ENCODE data around the gene PER1. TPM values are rescaled to one million over a fixed set of nuclear protein-coding genes. Genes with fewer than 3 reads are reported as not detected.

The PER1 gene
- total RNA-seq, 2 donors from 2014 or later: 1,926 to 2,038 TPM

DNA sequence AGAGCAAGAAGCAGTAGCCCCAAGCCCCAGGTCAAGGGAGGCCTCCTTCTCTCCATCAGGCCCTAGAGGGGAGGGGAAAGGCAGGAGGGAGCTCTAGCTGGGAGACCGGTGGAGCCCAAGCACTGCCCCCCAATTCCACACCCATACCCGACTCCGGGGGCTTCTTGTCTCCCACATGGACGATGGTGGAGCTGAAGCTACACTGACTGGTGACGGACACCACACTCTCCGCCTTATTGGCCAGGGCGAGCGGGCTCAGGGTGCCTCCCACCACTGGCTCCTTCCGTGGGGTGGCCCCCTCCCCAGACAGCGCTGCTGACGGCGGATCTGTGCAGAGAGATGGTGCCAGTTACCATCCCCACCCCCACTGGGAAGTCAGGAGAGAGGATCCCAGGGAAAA lies 6.4 kb downstream of the PER1 start:
- Mint-ChIP-seq H3K4me3 (peak overlapping the region; percentile 78), H3K27ac (no peak overlapping the region), H3K4me1 (peaks cover 37% of the 10 kb centered on the region)

DNA sequence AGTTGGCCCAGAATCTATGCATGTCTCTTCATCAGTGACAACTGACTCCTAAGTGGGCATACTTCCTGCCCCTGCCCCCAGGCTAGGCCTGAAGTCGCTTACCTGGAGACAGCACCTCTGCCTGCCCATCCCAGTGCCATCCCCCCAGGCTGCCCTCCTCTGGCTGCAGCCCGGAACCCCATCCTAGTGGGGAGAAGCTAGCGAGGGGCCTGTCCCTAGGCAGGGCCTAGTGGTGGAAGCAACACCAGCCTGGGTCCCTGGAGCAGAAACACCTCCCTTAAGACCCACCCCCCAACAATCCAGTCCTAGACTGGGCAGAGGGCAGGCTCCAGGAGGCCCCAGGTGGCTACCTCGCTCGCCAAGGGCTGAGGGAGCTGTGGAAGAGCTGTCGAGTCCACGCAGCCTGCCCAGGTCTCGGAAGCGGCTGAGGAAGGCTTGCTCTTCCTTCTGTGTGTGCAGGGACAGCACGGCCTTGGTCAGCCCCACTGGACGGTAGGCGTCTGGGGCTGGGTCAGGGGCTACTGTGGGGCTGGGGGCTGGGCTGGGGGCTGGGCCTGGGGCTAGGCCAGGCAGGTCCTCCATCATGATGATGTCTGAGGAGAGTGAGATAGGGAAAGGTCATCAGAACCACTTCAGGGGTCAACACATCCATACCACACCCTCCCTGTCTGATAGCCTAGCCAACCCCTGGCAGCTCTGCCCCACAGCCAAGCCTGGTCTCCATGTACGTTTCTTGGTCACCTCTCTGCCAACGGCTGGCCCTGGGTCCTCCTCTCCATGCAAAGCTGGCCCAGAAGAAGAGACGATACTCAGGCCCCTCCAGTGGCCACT lies 7.6 kb downstream of the PER1 start:
- H3K36me3 Mint-ChIP-seq (ENCODE audit: low read depth): peaks cover 15% of the 10 kb centered on the region
- H3K4me3 Mint-ChIP-seq: peak overlapping the region; percentile 78
- no peaks in the 10 kb centered on the region for H3K9me3 ChIP-seq (ENCODE audit: control insufficient read depth, low read length, poor library complexity, severe bottlenecking)
- ATAC-seq (peak; percentile 2), DNase-seq (no peak)
- H3K27ac Mint-ChIP-seq: no peak overlapping the region
- H3K27me3 Mint-ChIP-seq: no peaks in the 10 kb centered on the region
- H3K4me1 Mint-ChIP-seq: peaks cover 33% of the 10 kb centered on the region

More for the DNA sequence above, 6.4 kb downstream of the PER1 start:
- ATAC-seq (no peak), DNase-seq (no peak)
- no peaks in the 10 kb centered on the region for H3K9me3 ChIP-seq (ENCODE audit: control insufficient read depth, low read length, poor library complexity, severe bottlenecking)
- Mint-ChIP-seq H3K27me3 (no peaks in the 10 kb centered on the region), H3K36me3 (ENCODE audit: low read depth) (peaks cover 15% of the 10 kb centered on the region)

DNA sequence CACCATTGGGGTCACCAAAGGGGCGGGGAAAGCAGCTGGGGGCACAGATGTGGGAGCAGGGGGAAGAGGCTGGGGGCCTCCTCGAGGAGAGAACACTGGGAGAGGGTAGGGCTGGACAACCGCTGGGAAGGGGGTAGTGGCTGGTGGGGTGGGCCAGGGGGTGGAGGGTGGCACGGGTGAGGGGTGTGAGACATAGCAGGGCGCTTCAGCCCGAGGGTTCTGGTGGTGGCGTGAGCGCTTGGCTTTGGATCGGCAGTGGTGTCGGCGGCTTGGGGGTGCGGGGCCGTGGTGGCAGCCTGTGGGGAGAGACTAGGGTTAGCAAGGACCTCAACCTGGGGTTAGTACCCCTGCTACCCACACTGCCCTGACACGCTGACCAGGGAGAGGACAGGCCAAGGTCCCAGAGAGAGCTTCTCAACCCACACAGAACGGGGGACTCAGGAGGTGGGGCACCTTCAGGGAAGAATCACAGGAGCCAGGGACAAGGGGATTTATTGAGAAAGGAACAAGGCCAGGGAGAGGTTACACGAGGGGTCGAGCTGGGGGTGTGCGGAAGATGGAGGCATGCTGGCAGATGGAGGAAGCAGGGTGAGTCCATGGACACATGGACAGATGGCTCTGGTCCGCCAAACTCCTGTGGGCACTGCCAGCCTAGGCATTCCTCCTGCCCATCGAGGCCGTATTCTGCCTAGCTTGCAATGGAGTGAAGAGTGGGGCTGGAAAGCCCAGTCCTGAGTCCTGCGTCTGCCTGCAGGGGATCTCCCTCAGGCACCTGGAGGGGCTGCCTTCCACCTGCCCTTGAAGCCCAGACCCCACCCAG lies 8.4 kb downstream of the PER1 start:
- H3K9me3 ChIP-seq (ENCODE audit: control insufficient read depth, low read length, poor library complexity, severe bottlenecking): no peaks in the 10 kb centered on the region
- Mint-ChIP-seq H3K4me1 (peaks cover 30% of the 10 kb centered on the region), H3K27ac (no peak overlapping the region), H3K36me3 (ENCODE audit: low read depth) (peaks cover 15% of the 10 kb centered on the region), H3K27me3 (no peaks in the 10 kb centered on the region), H3K4me3 (peak overlapping the region; percentile 74)
- DNase-seq (peak in 1 of 3 donors; percentile 17), ATAC-seq (peak; percentile 1)

DNA sequence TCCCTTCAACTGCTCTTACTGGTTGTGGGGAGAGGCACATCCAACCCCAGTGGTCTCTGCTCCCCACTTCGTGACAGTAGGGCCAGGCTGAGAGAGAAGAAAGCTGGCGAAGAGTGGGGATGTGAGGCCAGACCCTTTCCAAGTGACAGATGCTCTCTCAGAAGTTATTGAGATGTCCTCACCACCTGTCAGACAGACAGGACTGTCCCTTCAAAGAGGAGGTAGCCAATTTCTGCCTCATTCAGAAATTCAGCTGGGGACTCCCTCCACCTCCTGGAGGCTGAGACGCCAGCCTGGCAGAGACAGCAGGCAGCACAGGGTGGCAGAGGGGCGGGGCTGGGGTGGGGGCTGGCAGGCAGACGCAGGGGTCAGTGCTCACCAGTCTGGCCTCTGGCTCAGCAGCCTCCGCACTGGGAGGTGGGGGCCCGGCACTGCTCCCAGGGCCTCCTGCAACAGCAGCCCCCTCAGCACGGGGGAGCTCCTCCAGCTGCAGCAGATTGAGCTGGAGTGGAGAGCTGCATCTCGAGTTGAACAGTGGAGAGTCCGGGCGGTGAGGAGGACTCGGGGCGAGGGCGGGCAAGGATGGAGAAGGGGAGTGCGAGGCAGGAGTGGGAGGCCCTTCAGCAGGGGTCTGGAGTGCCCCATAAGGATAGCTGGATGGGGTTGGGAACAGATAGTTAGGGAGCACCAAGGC lies 9.2 kb downstream of the PER1 start:
- Mint-ChIP-seq H3K27me3 (no peaks in the 10 kb centered on the region), H3K27ac (no peak overlapping the region), H3K4me1 (peaks cover 24% of the 10 kb centered on the region), H3K36me3 (ENCODE audit: low read depth) (peaks cover 10% of the 10 kb centered on the region), H3K4me3 (peak overlapping the region; percentile 75)
- no peak for DNase-seq
- H3K9me3 ChIP-seq (ENCODE audit: control insufficient read depth, low read length, poor library complexity, severe bottlenecking): no peaks in the 10 kb centered on the region
- no peak for ATAC-seq

DNA sequence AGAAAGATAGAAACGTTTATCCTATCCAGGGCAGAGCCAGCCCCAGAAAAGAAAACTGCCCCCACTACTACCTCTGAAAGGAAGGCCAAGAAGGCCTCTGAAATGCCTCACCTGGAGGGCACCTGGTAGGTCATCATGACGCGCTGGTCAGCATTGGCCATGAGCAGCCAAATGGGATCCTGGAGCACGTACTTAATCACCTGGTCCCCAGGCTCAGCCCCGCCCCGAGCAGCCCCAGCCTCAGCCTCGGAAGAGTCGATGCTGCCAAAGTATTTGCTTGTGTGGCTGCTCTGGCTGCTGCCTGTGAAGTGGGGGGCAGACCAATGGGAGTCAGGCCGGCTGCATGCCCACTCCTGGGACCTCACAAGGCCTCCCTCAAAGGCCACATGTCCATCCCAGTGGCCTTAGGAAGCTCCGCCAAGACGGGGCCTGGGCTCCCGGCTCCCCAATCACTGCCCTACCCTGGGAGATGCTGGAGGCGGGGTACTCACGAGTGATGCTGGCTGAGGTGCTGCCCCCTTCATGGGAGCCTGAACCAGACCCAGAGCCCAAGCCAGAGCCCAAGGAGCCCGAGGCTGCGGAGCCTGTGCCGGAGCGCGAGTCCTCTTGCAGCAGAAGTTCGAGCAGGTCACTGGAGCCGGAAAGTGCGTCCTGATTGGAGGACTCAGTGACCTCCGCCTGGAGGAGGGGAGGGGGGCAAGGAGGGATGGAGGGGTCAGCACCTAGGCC lies 9.9 kb downstream of the PER1 start:
- H3K9me3 ChIP-seq (ENCODE audit: control insufficient read depth, low read length, poor library complexity, severe bottlenecking): no peaks in the 10 kb centered on the region
- Mint-ChIP-seq H3K4me1 (peaks cover 20% of the 10 kb centered on the region), H3K27ac (no peak overlapping the region), H3K36me3 (ENCODE audit: low read depth) (peaks cover 10% of the 10 kb centered on the region), H3K4me3 (peak overlapping the region; percentile 75), H3K27me3 (no peaks in the 10 kb centered on the region)
- DNase-seq: no peak
- ATAC-seq: no peak

DNA sequence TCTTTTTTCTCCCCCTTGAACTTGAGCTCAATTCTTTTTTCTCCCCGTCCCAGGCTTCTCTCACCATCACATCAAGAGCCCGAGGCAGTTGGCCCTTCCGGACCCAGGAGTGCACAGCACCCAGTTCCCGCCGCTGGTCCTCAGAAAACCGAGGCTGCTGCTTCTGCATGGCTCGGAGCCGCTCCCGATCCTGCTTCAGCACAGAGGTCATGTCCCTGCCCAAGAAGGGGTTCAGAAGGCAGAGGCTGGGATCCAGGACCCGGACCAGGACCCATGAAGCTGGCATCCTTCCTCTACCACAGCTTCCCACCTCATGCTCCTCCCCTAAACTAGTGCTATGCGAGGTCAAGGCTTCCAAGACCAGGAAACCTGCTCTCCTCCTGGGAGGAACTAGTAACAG lies 10.5 kb downstream of the PER1 start:
- H3K9me3 ChIP-seq (ENCODE audit: control insufficient read depth, low read length, poor library complexity, severe bottlenecking): no peaks in the 10 kb centered on the region
- Mint-ChIP-seq H3K27me3 (no peaks in the 10 kb centered on the region), H3K4me1 (peaks cover 14% of the 10 kb centered on the region), H3K36me3 (ENCODE audit: low read depth) (peaks cover 6% of the 10 kb centered on the region), H3K27ac (no peak overlapping the region), H3K4me3 (peak overlapping the region; percentile 75)
- no peak for ATAC-seq
- DNase-seq: no peak

DNA sequence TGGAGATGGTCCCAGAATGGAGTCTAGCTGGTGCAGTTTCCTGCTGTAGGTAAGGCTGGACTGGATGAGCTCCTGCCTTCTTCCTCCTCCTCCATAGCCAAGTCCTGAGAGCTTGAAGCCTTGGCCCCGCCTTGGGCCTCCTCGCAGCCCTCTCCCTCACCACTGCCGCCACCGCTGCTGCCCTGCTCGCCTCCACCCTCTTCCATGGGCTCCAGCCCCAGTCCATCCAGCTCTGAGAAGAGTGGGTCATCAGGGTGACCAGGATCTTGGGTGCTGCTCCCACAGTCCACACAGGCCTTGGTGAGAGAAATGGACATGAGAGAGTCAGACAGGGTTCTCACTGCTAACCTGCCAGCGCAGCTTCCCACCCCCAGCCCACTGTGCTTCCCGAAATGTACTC lies 11.2 kb downstream of the PER1 start:
- DNase-seq (no peak), ATAC-seq (no peak)
- H3K4me3 Mint-ChIP-seq: no peak overlapping the region
- H3K36me3 Mint-ChIP-seq (ENCODE audit: low read depth): peaks cover under 1% of the 10 kb centered on the region
- no peaks in the 10 kb centered on the region for H3K9me3 ChIP-seq (ENCODE audit: control insufficient read depth, low read length, poor library complexity, severe bottlenecking)
- H3K4me1 Mint-ChIP-seq: peaks cover 11% of the 10 kb centered on the region
- no peaks in the 10 kb centered on the region for H3K27me3 Mint-ChIP-seq
- H3K27ac Mint-ChIP-seq: no peak overlapping the region

DNA sequence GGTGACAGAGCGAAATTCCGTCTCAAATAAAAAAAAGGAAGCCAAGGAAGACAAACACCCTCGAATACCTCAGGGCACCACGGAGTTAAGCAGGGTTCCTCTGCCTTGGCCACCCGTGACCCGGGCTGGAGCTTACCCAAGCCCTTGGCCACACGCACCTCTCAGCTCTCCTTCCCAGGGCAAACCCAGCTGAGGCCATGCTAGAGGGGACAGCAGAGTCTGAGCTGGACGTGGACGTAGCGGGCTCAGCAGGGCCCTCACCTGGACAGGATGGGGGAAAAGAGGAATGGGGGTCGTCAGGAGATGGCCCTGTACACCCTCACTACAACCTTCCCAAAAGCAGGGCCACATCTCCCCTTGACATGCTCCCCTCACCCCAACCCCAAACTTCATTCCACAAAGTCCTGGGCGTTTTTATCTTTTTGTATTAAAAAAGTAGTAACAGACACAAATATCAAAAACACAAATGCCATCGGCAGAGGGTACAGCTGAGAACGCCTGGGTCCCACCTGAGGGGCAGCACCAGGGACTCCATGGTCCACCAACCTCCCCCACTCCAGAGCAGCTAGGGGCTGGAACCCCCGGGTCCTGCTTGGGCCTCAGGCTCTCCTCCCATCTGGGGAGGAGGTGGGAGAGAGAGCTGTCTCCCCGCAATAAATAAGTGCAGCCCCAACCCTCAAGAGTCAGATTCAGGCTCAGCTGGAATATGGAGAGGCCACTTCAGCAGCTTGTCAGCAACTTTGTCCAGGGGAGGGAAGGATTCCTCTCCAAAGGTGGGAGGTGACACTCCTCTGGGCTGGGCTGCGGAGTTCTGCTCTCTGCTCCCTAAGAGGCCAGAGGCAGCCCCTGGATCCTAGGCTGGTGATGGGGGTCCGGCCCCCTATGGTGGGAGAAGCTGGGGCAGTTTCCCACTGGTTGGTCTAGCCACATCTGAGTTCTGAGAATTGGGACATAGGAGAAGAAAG lies 11.9 kb downstream of the PER1 start:
- H3K36me3 Mint-ChIP-seq (ENCODE audit: low read depth): no peaks in the 10 kb centered on the region
- ATAC-seq: no peak
- H3K27ac Mint-ChIP-seq: no peak overlapping the region
- peak in 1 of 3 donors; percentile 12 for DNase-seq
- no peaks in the 10 kb centered on the region for H3K9me3 ChIP-seq (ENCODE audit: control insufficient read depth, low read length, poor library complexity, severe bottlenecking)
- H3K4me3 Mint-ChIP-seq: no peak overlapping the region
- peaks cover 11% of the 10 kb centered on the region for H3K4me1 Mint-ChIP-seq
- no peaks in the 10 kb centered on the region for H3K27me3 Mint-ChIP-seq

DNA sequence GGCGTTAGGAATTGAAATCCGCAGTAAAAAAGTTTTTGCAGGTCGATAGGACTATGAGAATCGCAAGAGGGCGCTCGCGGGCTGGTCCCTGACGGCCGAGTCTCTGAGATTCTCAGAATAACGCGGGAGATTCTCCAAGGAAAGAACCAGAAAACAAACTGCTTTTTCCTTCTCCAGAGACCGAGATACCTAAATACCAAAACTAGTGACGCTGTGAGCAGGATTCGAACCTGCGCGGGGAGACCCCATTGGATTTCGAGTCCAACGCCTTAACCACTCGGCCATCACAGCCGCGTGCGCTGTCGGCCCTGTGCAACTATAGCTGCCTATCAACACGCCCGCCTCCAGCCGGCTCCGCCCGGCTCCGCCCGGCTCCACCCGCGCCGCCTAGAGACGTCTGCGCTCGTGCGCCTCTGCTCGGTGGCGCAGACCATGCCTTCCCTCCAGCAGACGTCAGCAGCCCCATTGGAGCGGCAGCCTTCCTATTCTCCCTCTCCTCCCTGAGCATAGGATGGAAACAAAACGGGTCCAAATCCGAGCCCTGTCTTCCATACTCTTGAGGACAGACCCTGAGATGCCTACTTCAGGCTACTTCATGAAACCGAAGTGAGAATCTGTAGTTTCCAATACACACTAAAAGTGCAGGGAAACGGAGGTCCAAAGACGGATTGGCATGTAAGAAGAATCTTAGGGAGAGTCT lies 13.4 kb downstream of the PER1 start:
- Mint-ChIP-seq H3K27ac (no peak overlapping the region), H3K36me3 (ENCODE audit: low read depth) (no peaks in the 10 kb centered on the region), H3K4me1 (peaks cover 8% of the 10 kb centered on the region), H3K27me3 (no peaks in the 10 kb centered on the region), H3K4me3 (no peak overlapping the region)
- DNase-seq (peak; percentile 85 to 92 (median 86)), ATAC-seq (peak; percentile 85)
- H3K9me3 ChIP-seq (ENCODE audit: control insufficient read depth, low read length, poor library complexity, severe bottlenecking): no peaks in the 10 kb centered on the region

DNA sequence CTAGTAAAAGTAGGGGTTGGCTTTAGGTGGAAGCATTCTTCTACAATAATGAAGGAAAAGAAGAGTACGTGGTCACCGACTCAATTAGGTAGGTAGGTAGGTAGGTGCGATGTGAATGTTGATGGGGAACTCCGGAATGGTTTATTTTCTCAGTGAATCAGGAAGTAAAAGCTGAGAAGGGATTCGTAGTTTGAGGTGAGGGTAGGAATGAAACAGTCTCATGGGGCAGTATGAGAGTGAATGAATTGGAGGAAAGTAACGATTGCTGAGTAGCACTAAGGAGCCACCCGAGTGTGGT lies 13.9 kb downstream of the PER1 start:
- Mint-ChIP-seq H3K36me3 (ENCODE audit: low read depth) (no peaks in the 10 kb centered on the region), H3K4me3 (no peak overlapping the region), H3K4me1 (peaks cover 5% of the 10 kb centered on the region), H3K27ac (no peak overlapping the region), H3K27me3 (no peaks in the 10 kb centered on the region)
- DNase-seq: no peak
- no peak for ATAC-seq
- H3K9me3 ChIP-seq (ENCODE audit: control insufficient read depth, low read length, poor library complexity, severe bottlenecking): no peaks in the 10 kb centered on the region

DNA sequence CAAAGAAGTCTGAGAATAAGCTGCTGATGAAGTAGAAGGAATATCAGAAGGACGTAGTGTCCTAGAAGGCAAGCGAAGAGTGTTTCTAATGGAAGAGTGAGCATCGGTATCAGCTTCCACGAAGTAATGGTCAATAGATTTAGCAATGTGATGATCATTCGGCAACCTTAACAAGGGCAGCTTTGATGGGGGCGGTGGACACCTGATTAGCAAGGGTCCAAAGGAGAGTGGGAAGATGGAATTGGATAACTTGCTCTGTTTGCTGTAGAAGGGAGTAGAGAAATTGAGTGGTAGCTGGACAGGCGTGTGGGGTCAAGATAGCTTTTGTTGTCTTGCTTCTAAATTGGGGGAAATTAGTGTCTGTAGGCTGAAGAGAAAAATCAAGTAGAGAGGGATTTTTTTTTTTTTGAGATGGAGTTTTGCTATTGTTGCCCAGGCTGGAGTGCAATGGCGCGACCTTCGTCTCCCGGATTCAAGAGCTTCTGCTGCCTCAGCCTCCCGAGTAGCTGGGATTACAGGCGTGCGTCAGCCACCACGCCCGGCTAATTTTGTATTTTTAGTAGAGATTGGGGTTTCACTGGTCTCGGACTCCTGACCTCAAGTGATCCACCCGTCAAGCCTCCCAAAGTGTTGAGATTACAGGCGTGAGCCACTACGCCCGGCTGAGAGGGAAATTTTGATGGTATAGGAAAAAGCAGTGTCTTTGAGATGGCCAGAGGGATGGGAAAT lies 14.4 kb downstream of the PER1 start:
- no peak overlapping the region for H3K4me3 Mint-ChIP-seq
- no peak overlapping the region for H3K27ac Mint-ChIP-seq
- ATAC-seq (no peak), DNase-seq (no peak)
- H3K9me3 ChIP-seq (ENCODE audit: control insufficient read depth, low read length, poor library complexity, severe bottlenecking): no peaks in the 10 kb centered on the region
- peaks cover 5% of the 10 kb centered on the region for H3K4me1 Mint-ChIP-seq
- H3K36me3 Mint-ChIP-seq (ENCODE audit: low read depth): no peaks in the 10 kb centered on the region
- no peaks in the 10 kb centered on the region for H3K27me3 Mint-ChIP-seq
